Measurements from ENCODE around the gene ENO3. TPM values are rescaled to one million over a fixed set of nuclear protein-coding genes. Genes with fewer than 3 reads are reported as not detected.

The ENO3 gene
- polyA plus RNA-seq, 1 of the 3 experiments (the other 2 are of a cell fraction): 29.2 TPM

DNA sequence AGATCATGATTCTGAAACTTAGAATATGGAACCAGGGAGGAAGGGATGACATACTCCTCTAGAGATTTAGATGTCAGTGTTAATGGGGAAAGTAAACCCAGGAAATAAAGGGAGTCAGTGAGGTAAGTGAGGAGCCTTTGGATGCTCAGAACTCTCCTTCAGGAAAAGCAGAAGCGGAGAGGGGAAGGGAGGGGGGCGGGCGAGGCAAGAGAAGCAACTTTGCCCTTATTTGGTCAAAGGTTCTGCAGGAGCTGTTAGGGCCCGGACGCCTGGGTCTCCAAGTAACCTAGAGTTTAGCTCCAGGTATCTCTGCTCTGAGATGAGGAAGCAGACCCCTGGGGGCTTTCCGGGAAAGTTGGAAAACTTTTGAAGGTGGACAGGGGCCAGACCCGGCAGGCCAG, 3.9 kb upstream of the ENO3 start:
- CTCF ChIA-PET: interaction anchor here (0.7 to 1.5 kb wide), 3 partner anchors 13 to 56 kb away, joined by 3 to 4 read pairs (median 3); no protein-coding TSS in a partner anchor
- Histone ChIP-seq H3K36me3 (replicated peaks in 1 of 2; ENCODE audit: control insufficient read depth in 1 of 2, insufficient read depth in 2 of 2, low read length in 1 of 2) (peaks cover 37 to 40% of the 10 kb centered on the region in 2 experiments), H3K4me2 (peak overlapping the region; percentile 98), H3K27me3 (ENCODE audit: insufficient read depth) (no peaks in the 10 kb centered on the region), H4K20me1 (ENCODE audit: insufficient read depth) (peaks cover 45% of the 10 kb centered on the region), H3K9me2 (no peaks in the 10 kb centered on the region), H3K9me3 (no peaks in the 10 kb centered on the region), H3K4me3 (ENCODE audit: low read depth in 2 of 2, low read length in 1 of 2) (peak overlapping the region; percentile 79 to 99), H3F3A (replicated peaks; ENCODE audit: insufficient read depth) (peaks cover 68% of the 10 kb centered on the region), H3K9ac (peak overlapping the region; percentile 99), H3K4me1 (ENCODE audit: control insufficient read depth in 1 of 2, insufficient read depth in 2 of 2, low read depth in 1 of 2, low read length in 1 of 2) (peaks cover 23 to 42% of the 10 kb centered on the region in 2 experiments), H3K79me2 (ENCODE audit: insufficient read depth) (peaks cover 82% of the 10 kb centered on the region), H2AFZ (ENCODE audit: low read depth) (no peak overlapping the region), H3K27ac (ENCODE audit: low read depth in 2 of 2, low read length in 1 of 2) (peak overlapping the region; percentile 97 to 100)
- WGBS (ENCODE audit: low lambda C conversion rate): 0% methylated on average over 7 of the region's 7 CpGs
- no peak for DNase-seq
- POLR2A ChIA-PET: interaction anchor here (4.3 kb wide), 1 partner anchor 20 kb away, joined by 32 read pairs; the partner anchor contains the start of gene SPAG7
- TF ChIP-seq, protein P1, sequence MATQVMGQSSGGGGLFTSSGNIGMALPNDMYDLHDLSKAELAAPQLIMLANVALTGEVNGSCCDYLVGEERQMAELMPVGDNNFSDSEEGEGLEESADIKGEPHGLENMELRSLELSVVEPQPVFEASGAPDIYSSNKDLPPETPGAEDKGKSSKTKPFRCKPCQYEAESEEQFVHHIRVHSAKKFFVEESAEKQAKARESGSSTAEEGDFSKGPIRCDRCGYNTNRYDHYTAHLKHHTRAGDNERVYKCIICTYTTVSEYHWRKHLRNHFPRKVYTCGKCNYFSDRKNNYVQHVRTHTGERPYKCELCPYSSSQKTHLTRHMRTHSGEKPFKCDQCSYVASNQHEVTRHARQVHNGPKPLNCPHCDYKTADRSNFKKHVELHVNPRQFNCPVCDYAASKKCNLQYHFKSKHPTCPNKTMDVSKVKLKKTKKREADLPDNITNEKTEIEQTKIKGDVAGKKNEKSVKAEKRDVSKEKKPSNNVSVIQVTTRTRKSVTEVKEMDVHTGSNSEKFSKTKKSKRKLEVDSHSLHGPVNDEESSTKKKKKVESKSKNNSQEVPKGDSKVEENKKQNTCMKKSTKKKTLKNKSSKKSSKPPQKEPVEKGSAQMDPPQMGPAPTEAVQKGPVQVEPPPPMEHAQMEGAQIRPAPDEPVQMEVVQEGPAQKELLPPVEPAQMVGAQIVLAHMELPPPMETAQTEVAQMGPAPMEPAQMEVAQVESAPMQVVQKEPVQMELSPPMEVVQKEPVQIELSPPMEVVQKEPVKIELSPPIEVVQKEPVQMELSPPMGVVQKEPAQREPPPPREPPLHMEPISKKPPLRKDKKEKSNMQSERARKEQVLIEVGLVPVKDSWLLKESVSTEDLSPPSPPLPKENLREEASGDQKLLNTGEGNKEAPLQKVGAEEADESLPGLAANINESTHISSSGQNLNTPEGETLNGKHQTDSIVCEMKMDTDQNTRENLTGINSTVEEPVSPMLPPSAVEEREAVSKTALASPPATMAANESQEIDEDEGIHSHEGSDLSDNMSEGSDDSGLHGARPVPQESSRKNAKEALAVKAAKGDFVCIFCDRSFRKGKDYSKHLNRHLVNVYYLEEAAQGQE (IDR thresholded peaks at IDR 0.05; ENCODE audit: low read depth, low read length): no peak
- TF ChIP-seq TAF1 (IDR thresholded peaks at IDR 0.05; ENCODE audit: borderline replicate concordance, low read depth, low read length): no peak
- TF ChIP-seq NRF1 (IDR thresholded peaks at IDR 0.05; ENCODE audit: low read depth, low read length): no peak
- TF ChIP-seq, protein P2, sequence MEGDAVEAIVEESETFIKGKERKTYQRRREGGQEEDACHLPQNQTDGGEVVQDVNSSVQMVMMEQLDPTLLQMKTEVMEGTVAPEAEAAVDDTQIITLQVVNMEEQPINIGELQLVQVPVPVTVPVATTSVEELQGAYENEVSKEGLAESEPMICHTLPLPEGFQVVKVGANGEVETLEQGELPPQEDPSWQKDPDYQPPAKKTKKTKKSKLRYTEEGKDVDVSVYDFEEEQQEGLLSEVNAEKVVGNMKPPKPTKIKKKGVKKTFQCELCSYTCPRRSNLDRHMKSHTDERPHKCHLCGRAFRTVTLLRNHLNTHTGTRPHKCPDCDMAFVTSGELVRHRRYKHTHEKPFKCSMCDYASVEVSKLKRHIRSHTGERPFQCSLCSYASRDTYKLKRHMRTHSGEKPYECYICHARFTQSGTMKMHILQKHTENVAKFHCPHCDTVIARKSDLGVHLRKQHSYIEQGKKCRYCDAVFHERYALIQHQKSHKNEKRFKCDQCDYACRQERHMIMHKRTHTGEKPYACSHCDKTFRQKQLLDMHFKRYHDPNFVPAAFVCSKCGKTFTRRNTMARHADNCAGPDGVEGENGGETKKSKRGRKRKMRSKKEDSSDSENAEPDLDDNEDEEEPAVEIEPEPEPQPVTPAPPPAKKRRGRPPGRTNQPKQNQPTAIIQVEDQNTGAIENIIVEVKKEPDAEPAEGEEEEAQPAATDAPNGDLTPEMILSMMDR (IDR thresholded peaks at IDR 0.05): no peak
- TF ChIP-seq RXRA (IDR thresholded peaks at IDR 0.05; ENCODE audit: borderline replicate concordance, low read depth): no peak
- no peak for TF ChIP-seq FOSL2 (IDR thresholded peaks at IDR 0.05; ENCODE audit: borderline replicate concordance, low read depth)

DNA sequence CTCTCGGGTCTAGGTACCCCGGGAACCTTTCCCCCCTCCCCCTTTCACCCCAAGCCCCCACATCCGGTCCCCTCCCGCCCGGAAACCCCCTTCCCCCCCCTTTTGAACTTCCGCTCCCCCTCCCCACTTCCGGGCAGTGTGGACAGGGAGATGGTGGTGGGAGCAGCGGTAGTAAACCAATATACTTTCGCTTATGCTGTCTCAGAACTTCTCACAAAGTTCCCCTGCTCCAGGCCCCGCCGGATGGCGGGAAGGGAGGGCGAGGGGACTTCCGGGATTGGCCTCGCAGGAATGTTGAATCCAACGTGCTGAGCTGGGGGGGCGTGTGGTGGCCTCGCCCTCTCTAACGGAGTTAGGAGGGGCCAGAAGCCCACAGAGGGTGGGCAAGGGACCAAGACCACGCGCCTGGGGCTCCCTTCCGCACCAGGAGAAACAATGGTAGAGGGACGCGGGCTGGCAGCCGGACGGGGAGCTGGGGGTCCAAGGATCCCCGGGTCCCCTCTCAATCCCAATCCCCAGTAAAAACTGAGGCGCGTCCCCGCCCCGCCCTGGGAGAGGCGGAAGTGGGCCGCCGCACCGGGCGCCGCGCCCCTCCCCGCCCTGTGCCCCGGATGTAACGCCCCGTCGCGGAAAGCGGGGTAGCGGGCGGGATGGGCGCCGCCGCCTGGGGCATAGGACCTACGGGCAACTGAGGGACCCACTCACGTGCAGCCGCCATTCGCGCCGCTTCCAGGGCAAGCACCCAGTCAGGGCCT, 3.3 kb upstream of the ENO3 start:
- Histone ChIP-seq H3K9me2 (no peaks in the 10 kb centered on the region), H4K20me1 (ENCODE audit: insufficient read depth) (peaks cover 45% of the 10 kb centered on the region), H3K27ac (ENCODE audit: low read depth in 2 of 2, low read length in 1 of 2) (peak overlapping the region; percentile 97 to 100), H3K36me3 (replicated peaks in 1 of 2; ENCODE audit: control insufficient read depth in 1 of 2, insufficient read depth in 2 of 2, low read length in 1 of 2) (peaks cover 33 to 39% of the 10 kb centered on the region in 2 experiments), H3K4me3 (ENCODE audit: low read depth in 2 of 2, low read length in 1 of 2) (peak overlapping the region; percentile 79 to 99), H3F3A (replicated peaks; ENCODE audit: insufficient read depth) (peaks cover 63% of the 10 kb centered on the region), H3K27me3 (ENCODE audit: insufficient read depth) (no peaks in the 10 kb centered on the region), H3K9me3 (no peaks in the 10 kb centered on the region), H3K79me2 (ENCODE audit: insufficient read depth) (peaks cover 82% of the 10 kb centered on the region), H2AFZ (ENCODE audit: low read depth) (no peak overlapping the region), H3K9ac (peak overlapping the region; percentile 99), H3K4me2 (peak overlapping the region; percentile 98), H3K4me1 (ENCODE audit: control insufficient read depth in 1 of 2, insufficient read depth in 2 of 2, low read depth in 1 of 2, low read length in 1 of 2) (peaks cover 23 to 44% of the 10 kb centered on the region in 2 experiments)
- 2% methylated on average over 13 of the region's 56 CpGs for WGBS (ENCODE audit: low lambda C conversion rate)
- ChIA-PET POLR2A (interaction anchor here (0.7 to 4.3 kb wide), 2 partner anchors 20 to 39 kb away, joined by 4 to 32 read pairs; partner anchors contain the start of gene SPAG7), CTCF (interaction anchor here (0.7 to 1.5 kb wide), 5 partner anchors 13 to 59 kb away, joined by 3 to 4 read pairs (median 3); no protein-coding TSS in a partner anchor)
- TF ChIP-seq, protein P3, sequence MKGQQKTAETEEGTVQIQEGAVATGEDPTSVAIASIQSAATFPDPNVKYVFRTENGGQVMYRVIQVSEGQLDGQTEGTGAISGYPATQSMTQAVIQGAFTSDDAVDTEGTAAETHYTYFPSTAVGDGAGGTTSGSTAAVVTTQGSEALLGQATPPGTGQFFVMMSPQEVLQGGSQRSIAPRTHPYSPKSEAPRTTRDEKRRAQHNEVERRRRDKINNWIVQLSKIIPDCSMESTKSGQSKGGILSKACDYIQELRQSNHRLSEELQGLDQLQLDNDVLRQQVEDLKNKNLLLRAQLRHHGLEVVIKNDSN (IDR thresholded peaks at IDR 0.05; ENCODE audit: borderline replicate concordance, low read depth): no peak
- TF ChIP-seq MXI1 (IDR thresholded peaks at IDR 0.05; ENCODE audit: low read depth, low read length): peak; percentile 67; the same call in 1 of the 2 replicates
- TF ChIP-seq GABPA (IDR thresholded peaks at IDR 0.05; ENCODE audit: low read depth): peak; percentile 75
- TF ChIP-seq TAF1 (IDR thresholded peaks at IDR 0.05; ENCODE audit: borderline replicate concordance, low read depth, low read length): peak; percentile 34
- TF ChIP-seq, protein P4, sequence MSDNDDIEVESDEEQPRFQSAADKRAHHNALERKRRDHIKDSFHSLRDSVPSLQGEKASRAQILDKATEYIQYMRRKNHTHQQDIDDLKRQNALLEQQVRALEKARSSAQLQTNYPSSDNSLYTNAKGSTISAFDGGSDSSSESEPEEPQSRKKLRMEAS (IDR thresholded peaks at IDR 0.05; ENCODE audit: low read depth): peak; percentile 64
- no peak for TF ChIP-seq JUND (IDR thresholded peaks at IDR 0.05)
- peak; percentile 65 for TF ChIP-seq POLR2AphosphoS5 (IDR thresholded peaks at IDR 0.05; ENCODE audit: low read depth, low read length)
- TF ChIP-seq FOSL2 (IDR thresholded peaks at IDR 0.05; ENCODE audit: borderline replicate concordance, low read depth): no peak
- TF ChIP-seq SIN3A (IDR thresholded peaks at IDR 0.05; ENCODE audit: borderline replicate concordance, low read depth, low read length): peak; percentile 71; the same call in 1 of the 2 replicates
- peak; percentile 69 for TF ChIP-seq ELF1 (IDR thresholded peaks at IDR 0.05)
- DNase-seq: peak; percentile 81
